Vagina (tissue), 2 donors: ENCODE data around the gene ANKRD2.

ENCODE experiments used
- POLR2A ChIP-seq, 2 donors: fragments of 450-650 bp; IDR thresholded peaks; one replicate each; pipeline ENCODE4 v1.6.1; 2017; ENCODE audit warnings: antibody characterized with exemption in 2 of 2, mild to moderate bottlenecking in 2 of 2, moderate library complexity in 2 of 2
- TF ChIP-seq, protein P1 (sequence below), 3 experiments: fragments of 450-650 bp in 2 of 3; fragments of 200-600 bp in 1 of 3; sonication (generic) in 1 of 3; IDR thresholded peaks; one replicate each; pipeline ENCODE4 v1.5.1; 2017 to 2019; ENCODE audit warnings: antibody characterized with exemption in 3 of 3, mild to moderate bottlenecking in 2 of 3, moderate library complexity in 2 of 3

DNA sequence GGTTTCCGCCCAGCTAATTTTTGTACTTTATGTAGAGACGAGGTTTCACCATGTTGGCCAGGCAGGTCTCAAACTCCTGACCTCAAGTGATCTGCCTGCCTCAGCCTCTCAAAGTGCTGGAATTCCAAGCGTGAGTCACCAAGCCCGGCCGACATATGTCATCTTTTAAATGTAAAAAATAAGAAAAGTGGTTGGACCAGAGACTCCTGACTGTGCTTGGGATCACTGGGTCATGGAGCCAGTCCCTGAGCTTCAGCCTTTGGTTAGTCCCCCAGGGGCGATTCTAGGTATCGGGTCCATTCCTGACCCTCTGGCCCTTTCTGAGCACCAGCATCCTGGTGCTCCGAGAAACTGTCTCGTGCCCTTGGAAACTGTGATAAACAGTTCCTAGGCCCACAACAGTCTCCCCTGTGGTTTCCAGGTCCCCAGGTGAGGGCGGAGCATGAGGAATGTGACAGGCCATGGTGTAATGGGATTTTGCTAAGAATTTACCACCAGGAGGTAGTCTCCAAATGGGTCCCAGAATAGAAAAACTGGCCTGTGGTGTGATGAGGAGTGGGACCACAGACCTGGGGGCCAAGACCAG, 41.1 kb upstream of the ANKRD2 start:
- TF ChIP-seq, protein P1, sequence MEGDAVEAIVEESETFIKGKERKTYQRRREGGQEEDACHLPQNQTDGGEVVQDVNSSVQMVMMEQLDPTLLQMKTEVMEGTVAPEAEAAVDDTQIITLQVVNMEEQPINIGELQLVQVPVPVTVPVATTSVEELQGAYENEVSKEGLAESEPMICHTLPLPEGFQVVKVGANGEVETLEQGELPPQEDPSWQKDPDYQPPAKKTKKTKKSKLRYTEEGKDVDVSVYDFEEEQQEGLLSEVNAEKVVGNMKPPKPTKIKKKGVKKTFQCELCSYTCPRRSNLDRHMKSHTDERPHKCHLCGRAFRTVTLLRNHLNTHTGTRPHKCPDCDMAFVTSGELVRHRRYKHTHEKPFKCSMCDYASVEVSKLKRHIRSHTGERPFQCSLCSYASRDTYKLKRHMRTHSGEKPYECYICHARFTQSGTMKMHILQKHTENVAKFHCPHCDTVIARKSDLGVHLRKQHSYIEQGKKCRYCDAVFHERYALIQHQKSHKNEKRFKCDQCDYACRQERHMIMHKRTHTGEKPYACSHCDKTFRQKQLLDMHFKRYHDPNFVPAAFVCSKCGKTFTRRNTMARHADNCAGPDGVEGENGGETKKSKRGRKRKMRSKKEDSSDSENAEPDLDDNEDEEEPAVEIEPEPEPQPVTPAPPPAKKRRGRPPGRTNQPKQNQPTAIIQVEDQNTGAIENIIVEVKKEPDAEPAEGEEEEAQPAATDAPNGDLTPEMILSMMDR (IDR thresholded peaks at IDR 0.05), result no peak
- TF ChIP-seq POLR2A (IDR thresholded peaks at IDR 0.05), result no peak
